ENCODE results near the gene DAB2.
A peak's percentile ranks its signal among the peaks of the same experiment; 100 is the strongest.

The DAB2 gene

DNA sequence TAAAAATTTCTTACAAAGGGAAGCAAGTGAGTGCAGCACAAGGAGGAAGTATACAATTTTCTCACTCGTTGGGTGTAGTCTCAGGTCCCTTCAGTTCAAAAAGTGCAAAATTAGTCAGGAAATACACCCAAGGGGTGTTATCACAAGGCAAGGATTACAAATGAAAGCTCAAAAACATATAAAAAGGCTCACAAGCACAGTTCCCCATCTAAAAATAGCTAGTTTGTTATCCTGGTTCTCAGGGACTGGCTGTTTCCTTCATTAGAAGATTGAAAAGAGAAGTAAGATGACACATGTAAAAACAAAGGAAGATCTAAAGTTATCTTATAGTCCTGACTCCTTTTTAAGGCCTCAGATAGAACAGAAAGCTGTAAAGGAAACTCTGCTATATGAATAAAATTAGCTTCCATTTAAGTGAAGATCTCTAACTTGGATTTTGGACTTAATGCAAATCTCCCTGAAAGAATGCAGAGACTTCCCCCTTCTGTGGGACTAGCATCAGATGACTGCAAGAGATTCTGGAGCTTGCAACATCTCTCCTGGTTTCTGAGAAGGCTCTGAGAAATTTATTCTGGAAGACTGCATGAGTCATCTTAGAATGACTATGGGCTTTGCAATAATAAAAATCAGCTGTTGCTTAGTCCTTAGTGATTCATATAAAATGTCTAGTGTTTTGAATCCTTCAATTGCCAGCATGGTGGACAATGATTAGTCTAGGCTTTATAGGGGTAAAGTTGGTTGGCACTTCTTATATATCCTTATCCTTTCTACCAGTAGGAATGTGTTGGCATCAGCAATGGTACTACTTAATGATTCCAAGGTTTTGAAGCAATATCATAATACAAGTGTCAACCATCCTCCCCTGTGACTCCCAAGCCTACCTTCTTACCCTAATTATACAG is 25.4 kb downstream of the DAB2 start (continued):
- TF ChIP-seq PBX3 (CRISPR knock-in tag; IDR thresholded peaks at IDR 0.05) (no peak), PRDM4 (tag by site-specific recombination; IDR thresholded peaks at IDR 0.05) (no peak), ZNF138 (tag by site-specific recombination; IDR thresholded peaks at IDR 0.05; ENCODE audit: borderline replicate concordance) (no peak), PATZ1 (tag by site-specific recombination; IDR thresholded peaks at IDR 0.05) (no peak), ZNF112 (tag by site-specific recombination; IDR thresholded peaks at IDR 0.05) (no peak), ZNF24 (tag by site-specific recombination; IDR thresholded peaks at IDR 0.05) (no peak), ZNF423 (tag by site-specific recombination; IDR thresholded peaks at IDR 0.05) (no peak), SCRT2 (tag by site-specific recombination; IDR thresholded peaks at IDR 0.05) (peak; percentile 92), KLF7 (tag by site-specific recombination; IDR thresholded peaks at IDR 0.05; ENCODE audit: borderline replicate concordance) (no peak), ZNF121 (tag by site-specific recombination; IDR thresholded peaks at IDR 0.05) (no peak), ZNF426 (tag by site-specific recombination; IDR thresholded peaks at IDR 0.05) (no peak), SP3 (tag by site-specific recombination; IDR thresholded peaks at IDR 0.05) (0 out of 2 replicates have a peak, but pooled peaks have one; percentile 14), YY1 (tag by site-specific recombination; IDR thresholded peaks at IDR 0.05) (no peak), ZNF660 (tag by site-specific recombination; IDR thresholded peaks at IDR 0.05) (peak; percentile 84; the same call in 1 of the 2 replicates), ZNF624 (tag by site-specific recombination; IDR thresholded peaks at IDR 0.05) (no peak)

- 0 out of 2 replicates have a peak, but pooled peaks cover 5% of the 10 kb centered on the region for H3K4me1 ChIP-seq (ENCODE audit: control insufficient read depth, insufficient read depth, low read length)
- H3K4me3 ChIP-seq (ENCODE audit: low read depth, low read length): no peak overlapping the region
- POLR2A ChIA-PET: no interaction called here
- CTCF ChIA-PET: interaction anchor here (1.1 to 1.4 kb wide), 3 partner anchors 11 to 21 kb away, joined by 3 to 15 read pairs (median 4); no protein-coding TSS in a partner anchor
- peaks cover 0 to 5% of the 10 kb centered on the region in 2 experiments; a peak in 2 of 3 replicates for H3K36me3 ChIP-seq (ENCODE audit: control insufficient read depth in 2 of 2, insufficient read depth in 1 of 2, low read length in 2 of 2)
- H3K9me3 ChIP-seq (ENCODE audit: control insufficient read depth, insufficient read depth, low read depth, low read length): no peaks in the 10 kb centered on the region
- H3K27ac ChIP-seq (ENCODE audit: extremely low read depth, low read depth, low read length): no peak overlapping the region
- TF ChIP-seq ZXDB (tag by site-specific recombination; IDR thresholded peaks at IDR 0.05): no peak
- no peak for TF ChIP-seq ZNF626 (tag by site-specific recombination; IDR thresholded peaks at IDR 0.05)
- TF ChIP-seq ZNF221 (tag by site-specific recombination; IDR thresholded peaks at IDR 0.05; ENCODE audit: borderline replicate concordance): no peak
- TF ChIP-seq ZNF341 (tag by site-specific recombination; IDR thresholded peaks at IDR 0.05; ENCODE audit: low read depth): no peak
- no peak for TF ChIP-seq ZNF670 (tag by site-specific recombination; IDR thresholded peaks at IDR 0.05; ENCODE audit: low read depth)
- no peak for TF ChIP-seq WT1 (tag by site-specific recombination; IDR thresholded peaks at IDR 0.05)
- TF ChIP-seq ZNF26 (tag by site-specific recombination; IDR thresholded peaks at IDR 0.05): no peak
- TF ChIP-seq ZNF660 (tag by site-specific recombination; IDR thresholded peaks at IDR 0.05): no peak
- no peak for TF ChIP-seq ZNF530 (tag by site-specific recombination; IDR thresholded peaks at IDR 0.05; ENCODE audit: low read depth)
- TF ChIP-seq ZNF785 (tag by site-specific recombination; IDR thresholded peaks at IDR 0.05): no peak
- no peak for TF ChIP-seq ZNF146 (tag by site-specific recombination; IDR thresholded peaks at IDR 0.05)
- TF ChIP-seq, protein P1, sequence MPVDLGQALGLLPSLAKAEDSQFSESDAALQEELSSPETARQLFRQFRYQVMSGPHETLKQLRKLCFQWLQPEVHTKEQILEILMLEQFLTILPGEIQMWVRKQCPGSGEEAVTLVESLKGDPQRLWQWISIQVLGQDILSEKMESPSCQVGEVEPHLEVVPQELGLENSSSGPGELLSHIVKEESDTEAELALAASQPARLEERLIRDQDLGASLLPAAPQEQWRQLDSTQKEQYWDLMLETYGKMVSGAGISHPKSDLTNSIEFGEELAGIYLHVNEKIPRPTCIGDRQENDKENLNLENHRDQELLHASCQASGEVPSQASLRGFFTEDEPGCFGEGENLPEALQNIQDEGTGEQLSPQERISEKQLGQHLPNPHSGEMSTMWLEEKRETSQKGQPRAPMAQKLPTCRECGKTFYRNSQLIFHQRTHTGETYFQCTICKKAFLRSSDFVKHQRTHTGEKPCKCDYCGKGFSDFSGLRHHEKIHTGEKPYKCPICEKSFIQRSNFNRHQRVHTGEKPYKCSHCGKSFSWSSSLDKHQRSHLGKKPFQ (tag by site-specific recombination; IDR thresholded peaks at IDR 0.05): no peak
Measured at GRCh38 chr5:39396843-39397242, 27.9 kb downstream of the DAB2 start.

Data from HEK293 (cell line).